Neural cell (in vitro differentiated cells): ENCODE results near the gene ESR2. TPM values are rescaled to one million over a fixed set of nuclear protein-coding genes. Genes with fewer than 3 reads are reported as not detected.

Experiments
- H2AFZ ChIP-seq: fragments of 200-600, 300-800 bp; sonication (generic), shearing (Covaris generic); 2 replicates; pipeline ENCODE4 v1.6.0; 2014; ENCODE audit warnings: low read depth, mild to moderate bottlenecking, antibody characterized with exemption, low read length, moderate library complexity
- H3F3A ChIP-seq: fragments of 200-600 bp; shearing (Covaris generic); 2 replicates; pipeline ENCODE4 v1.6.1; 2016; ENCODE audit warnings: mild to moderate bottlenecking, moderate library complexity, mixed read lengths, antibody characterized with exemption, low read length; ENCODE audit not compliant: insufficient read depth, poor library complexity, severe bottlenecking
- H3K27ac ChIP-seq: fragments of 200-600, 300-800 bp; sonication (generic), shearing (Covaris generic); 2 replicates; pipeline ENCODE4 v1.5.1; 2014; ENCODE audit warnings: mild to moderate bottlenecking, low read length, moderate library complexity
- H3K27me3 ChIP-seq: fragments of 300-800, 200-600 bp; sonication (generic), shearing (Covaris generic); 2 replicates; pipeline ENCODE4 v1.6.0; 2014; ENCODE audit warnings: mild to moderate bottlenecking, low read depth, low read length, moderate library complexity; ENCODE audit not compliant: insufficient read depth
- H3K36me3 ChIP-seq: fragments of 300-800, 200-600 bp; sonication (generic), shearing (Covaris generic); 2 replicates; pipeline ENCODE4 v1.5.1; 2014; ENCODE audit warnings: mild to moderate bottlenecking, antibody characterized with exemption, low read length, moderate library complexity; ENCODE audit not compliant: insufficient read depth
- H3K4me2 ChIP-seq: fragments of 300-800, 200-600 bp; sonication (generic), shearing (Covaris generic); 2 replicates; pipeline ENCODE4 v1.6.0; 2014; ENCODE audit warnings: mild to moderate bottlenecking, low read length
- H3K4me3 ChIP-seq: fragments of 300-800, 200-600 bp; sonication (generic), shearing (Covaris generic); 2 replicates; pipeline ENCODE4 v1.5.1; 2014; ENCODE audit warnings: mild to moderate bottlenecking, low read length, moderate library complexity
- H3K79me2 ChIP-seq: fragments of 200-600 bp; shearing (Covaris generic); replicated peaks from 2 replicates; pipeline ENCODE4 v1.6.0; 2014; ENCODE audit warnings: mild to moderate bottlenecking, low read length, moderate library complexity; ENCODE audit not compliant: insufficient read depth
- H3K9ac ChIP-seq: fragments of 300-800, 200-600 bp; sonication (generic), shearing (Covaris generic); 2 replicates; pipeline ENCODE4 v1.6.1; 2016; ENCODE audit warnings: mild to moderate bottlenecking, low read length, mixed read lengths
- H3K9me2 ChIP-seq: fragments of 200-600 bp; shearing (Covaris generic); 2 replicates; pipeline ENCODE4 v1.6.1; 2016; ENCODE audit warnings: mild to moderate bottlenecking, low read length, mixed read lengths; ENCODE audit not compliant: insufficient read depth
- H3K9me3 ChIP-seq: fragments of 200-600, 300-800 bp; sonication (generic), shearing (Covaris generic); 2 replicates; pipeline ENCODE4 v1.6.1; 2016; ENCODE audit warnings: mild to moderate bottlenecking, mixed run types, low read length, moderate library complexity, mixed read lengths
- H4K20me1 ChIP-seq: fragments of 200-600 bp; shearing (Covaris generic); 2 replicates; pipeline ENCODE4 v1.6.1; 2016; ENCODE audit warnings: mild to moderate bottlenecking, mixed run types; ENCODE audit not compliant: insufficient read depth
- EP300 ChIP-seq: fragments of 450-650 bp; conservative IDR thresholded peaks from 2 replicates; pipeline ENCODE4 v1.6.1; 2014; ENCODE audit warnings: antibody characterized with exemption, mild to moderate bottlenecking, moderate library complexity; ENCODE audit not compliant: poor library complexity, severe bottlenecking
- EZH2 ChIP-seq: fragments of 200-600, 300-800 bp; shearing (Covaris generic), sonication (generic); IDR thresholded peaks from 2 replicates; pipeline ENCODE4 v1.6.1; 2014; ENCODE audit warnings: antibody characterized with exemption, low read length, borderline replicate concordance, mild to moderate bottlenecking; ENCODE audit not compliant: insufficient read depth, poor library complexity, severe bottlenecking
- MXI1 ChIP-seq: fragments of 450-650 bp; conservative IDR thresholded peaks from 2 replicates; pipeline ENCODE4 v1.6.1; 2014; ENCODE audit warnings: antibody characterized with exemption, mild to moderate bottlenecking; ENCODE audit not compliant: poor library complexity, severe bottlenecking
- POLR2AphosphoS5 ChIP-seq: IDR thresholded peaks from 2 replicates; pipeline ENCODE4 v1.6.1; 2012
- RAD21 ChIP-seq: fragments of 450-650 bp; conservative IDR thresholded peaks from 2 replicates; pipeline ENCODE4 v1.6.1; 2014; ENCODE audit warnings: antibody characterized with exemption, mild to moderate bottlenecking, moderate library complexity
- SMC3 ChIP-seq: fragments of 450-650 bp; conservative IDR thresholded peaks from 2 replicates; pipeline ENCODE4 v1.6.1; 2014; ENCODE audit warnings: antibody characterized with exemption, mild to moderate bottlenecking, moderate library complexity; ENCODE audit not compliant: poor library complexity
- TAF1 ChIP-seq: IDR thresholded peaks from 2 replicates; pipeline ENCODE4 v1.6.1; 2012; ENCODE audit warnings: low read depth
- polyA plus RNA-seq: library from polyadenylated mRNA; depleted of rRNA; stranded (reverse); fragments of >200 nt; gene quantifications from 2 replicates; pipeline ENCODE4 v1.2.3, GENCODE V29; 2014
- TF ChIP-seq, protein P1 (sequence below): fragments of 450-650 bp; IDR thresholded peaks from 2 replicates; pipeline ENCODE4 v1.5.1; 2014; ENCODE audit warnings: antibody characterized with exemption, mild to moderate bottlenecking, moderate library complexity; ENCODE audit not compliant: poor library complexity, severe bottlenecking
- TF ChIP-seq, protein P2 (sequence below): IDR thresholded peaks from 2 replicates; pipeline ENCODE4 v1.6.1; 2012; ENCODE audit warnings: borderline replicate concordance

ESR2 gene
- polyA plus RNA-seq, 1 donor from 2014 or later, result 0.35 TPM

DNA sequence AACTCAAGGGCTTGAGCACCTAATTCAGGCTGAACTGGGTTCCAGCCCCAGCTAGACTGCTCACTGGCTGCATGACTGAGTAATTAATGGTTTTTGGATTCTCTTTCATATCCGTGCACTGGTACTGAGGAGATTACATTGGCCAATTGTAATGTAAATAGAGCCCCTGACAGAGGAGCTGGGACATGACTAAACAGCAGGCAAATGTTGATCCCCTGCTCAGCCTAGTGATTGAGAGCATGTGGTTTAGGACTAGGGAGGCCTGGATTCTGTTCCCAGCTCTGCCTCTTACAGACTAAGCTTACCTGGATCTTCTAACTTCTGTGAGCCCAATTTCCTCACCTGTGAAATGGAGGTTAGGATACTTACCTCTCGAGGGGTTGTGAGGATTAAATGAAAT lies 204.3 kb downstream of the ESR2 start:
- no peaks in the 10 kb centered on the region for H4K20me1 ChIP-seq
- H3K4me2 ChIP-seq, result no peak overlapping the region
- no peak overlapping the region for H2AFZ ChIP-seq
- H3K27ac ChIP-seq, result no peak overlapping the region
- H3F3A ChIP-seq, result no peaks in the 10 kb centered on the region
- H3K79me2 ChIP-seq, result no peaks in the 10 kb centered on the region
- H3K27me3 ChIP-seq, result no peaks in the 10 kb centered on the region
- H3K36me3 ChIP-seq, result no peaks in the 10 kb centered on the region
- no peaks in the 10 kb centered on the region for H3K9me2 ChIP-seq
- no peaks in the 10 kb centered on the region for H3K9me3 ChIP-seq
- no peak overlapping the region for H3K4me3 ChIP-seq
- TF ChIP-seq POLR2AphosphoS5 (no peak), MXI1 (no peak), RAD21 (no peak), SMC3 (no peak), TAF1 (no peak), EP300 (no peak), EZH2 (no peak)
- TF ChIP-seq, protein P1, sequence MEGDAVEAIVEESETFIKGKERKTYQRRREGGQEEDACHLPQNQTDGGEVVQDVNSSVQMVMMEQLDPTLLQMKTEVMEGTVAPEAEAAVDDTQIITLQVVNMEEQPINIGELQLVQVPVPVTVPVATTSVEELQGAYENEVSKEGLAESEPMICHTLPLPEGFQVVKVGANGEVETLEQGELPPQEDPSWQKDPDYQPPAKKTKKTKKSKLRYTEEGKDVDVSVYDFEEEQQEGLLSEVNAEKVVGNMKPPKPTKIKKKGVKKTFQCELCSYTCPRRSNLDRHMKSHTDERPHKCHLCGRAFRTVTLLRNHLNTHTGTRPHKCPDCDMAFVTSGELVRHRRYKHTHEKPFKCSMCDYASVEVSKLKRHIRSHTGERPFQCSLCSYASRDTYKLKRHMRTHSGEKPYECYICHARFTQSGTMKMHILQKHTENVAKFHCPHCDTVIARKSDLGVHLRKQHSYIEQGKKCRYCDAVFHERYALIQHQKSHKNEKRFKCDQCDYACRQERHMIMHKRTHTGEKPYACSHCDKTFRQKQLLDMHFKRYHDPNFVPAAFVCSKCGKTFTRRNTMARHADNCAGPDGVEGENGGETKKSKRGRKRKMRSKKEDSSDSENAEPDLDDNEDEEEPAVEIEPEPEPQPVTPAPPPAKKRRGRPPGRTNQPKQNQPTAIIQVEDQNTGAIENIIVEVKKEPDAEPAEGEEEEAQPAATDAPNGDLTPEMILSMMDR, result no peak
- TF ChIP-seq, protein P2, sequence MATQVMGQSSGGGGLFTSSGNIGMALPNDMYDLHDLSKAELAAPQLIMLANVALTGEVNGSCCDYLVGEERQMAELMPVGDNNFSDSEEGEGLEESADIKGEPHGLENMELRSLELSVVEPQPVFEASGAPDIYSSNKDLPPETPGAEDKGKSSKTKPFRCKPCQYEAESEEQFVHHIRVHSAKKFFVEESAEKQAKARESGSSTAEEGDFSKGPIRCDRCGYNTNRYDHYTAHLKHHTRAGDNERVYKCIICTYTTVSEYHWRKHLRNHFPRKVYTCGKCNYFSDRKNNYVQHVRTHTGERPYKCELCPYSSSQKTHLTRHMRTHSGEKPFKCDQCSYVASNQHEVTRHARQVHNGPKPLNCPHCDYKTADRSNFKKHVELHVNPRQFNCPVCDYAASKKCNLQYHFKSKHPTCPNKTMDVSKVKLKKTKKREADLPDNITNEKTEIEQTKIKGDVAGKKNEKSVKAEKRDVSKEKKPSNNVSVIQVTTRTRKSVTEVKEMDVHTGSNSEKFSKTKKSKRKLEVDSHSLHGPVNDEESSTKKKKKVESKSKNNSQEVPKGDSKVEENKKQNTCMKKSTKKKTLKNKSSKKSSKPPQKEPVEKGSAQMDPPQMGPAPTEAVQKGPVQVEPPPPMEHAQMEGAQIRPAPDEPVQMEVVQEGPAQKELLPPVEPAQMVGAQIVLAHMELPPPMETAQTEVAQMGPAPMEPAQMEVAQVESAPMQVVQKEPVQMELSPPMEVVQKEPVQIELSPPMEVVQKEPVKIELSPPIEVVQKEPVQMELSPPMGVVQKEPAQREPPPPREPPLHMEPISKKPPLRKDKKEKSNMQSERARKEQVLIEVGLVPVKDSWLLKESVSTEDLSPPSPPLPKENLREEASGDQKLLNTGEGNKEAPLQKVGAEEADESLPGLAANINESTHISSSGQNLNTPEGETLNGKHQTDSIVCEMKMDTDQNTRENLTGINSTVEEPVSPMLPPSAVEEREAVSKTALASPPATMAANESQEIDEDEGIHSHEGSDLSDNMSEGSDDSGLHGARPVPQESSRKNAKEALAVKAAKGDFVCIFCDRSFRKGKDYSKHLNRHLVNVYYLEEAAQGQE, result no peak
- no peak overlapping the region for H3K9ac ChIP-seq

DNA sequence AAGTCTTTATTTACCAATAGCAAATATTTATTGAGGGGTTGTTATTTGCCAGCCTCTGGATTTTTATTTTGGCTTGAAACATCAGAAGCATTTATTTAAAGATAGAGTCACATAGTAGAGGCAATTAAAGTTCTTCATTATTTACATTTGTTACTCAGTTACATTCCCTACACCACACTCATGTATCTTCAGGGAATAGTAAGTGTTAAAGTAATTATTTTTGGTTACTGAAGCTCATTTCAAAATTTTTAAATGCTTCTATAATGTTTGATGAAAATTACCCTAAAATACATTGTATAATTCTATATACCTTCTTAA lies 205.6 kb downstream of the ESR2 start:
- H3K4me2 ChIP-seq, result no peak overlapping the region
- no peaks in the 10 kb centered on the region for H3K79me2 ChIP-seq
- H3K9ac ChIP-seq, result no peak overlapping the region
- H3K9me2 ChIP-seq, result no peaks in the 10 kb centered on the region
- no peak overlapping the region for H2AFZ ChIP-seq
- H3K36me3 ChIP-seq, result no peaks in the 10 kb centered on the region
- H3K9me3 ChIP-seq, result no peaks in the 10 kb centered on the region
- H4K20me1 ChIP-seq, result no peaks in the 10 kb centered on the region
- TF ChIP-seq EZH2 (no peak), MXI1 (no peak)
- no peak overlapping the region for H3K4me3 ChIP-seq
- no peaks in the 10 kb centered on the region for H3K27me3 ChIP-seq
- H3K27ac ChIP-seq, result no peak overlapping the region
- no peaks in the 10 kb centered on the region for H3F3A ChIP-seq

DNA sequence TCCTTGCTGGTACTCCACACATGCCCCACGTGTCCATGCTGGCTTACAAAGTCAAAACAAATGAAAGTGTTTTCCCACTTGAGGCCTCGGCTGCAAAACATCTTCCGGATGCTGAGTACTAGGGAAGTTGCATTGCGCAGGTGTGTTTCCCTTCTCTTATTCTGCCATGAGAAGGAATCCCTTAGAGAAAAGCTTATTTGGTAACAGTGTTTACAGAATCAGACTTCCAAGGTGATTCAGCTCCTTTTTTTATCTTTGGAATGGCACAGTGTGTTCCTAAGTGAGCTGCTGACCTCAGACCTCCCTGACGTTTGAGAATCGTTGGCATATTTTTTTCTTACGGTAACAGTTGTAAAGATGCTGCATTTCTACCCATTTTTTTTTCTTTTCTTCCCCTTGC lies 211.3 kb downstream of the ESR2 start:
- H3K27ac ChIP-seq, result no peak overlapping the region
- H3K4me2 ChIP-seq, result no peak overlapping the region
- no peak overlapping the region for H2AFZ ChIP-seq
- no peaks in the 10 kb centered on the region for H3K36me3 ChIP-seq
- no peak overlapping the region for H3K9ac ChIP-seq
- H4K20me1 ChIP-seq, result no peaks in the 10 kb centered on the region
- no peaks in the 10 kb centered on the region for H3F3A ChIP-seq
- no peak for TF ChIP-seq EP300
- no peaks in the 10 kb centered on the region for H3K79me2 ChIP-seq
- H3K9me3 ChIP-seq, result no peaks in the 10 kb centered on the region
- no peaks in the 10 kb centered on the region for H3K9me2 ChIP-seq
- no peak overlapping the region for H3K4me3 ChIP-seq
- no peaks in the 10 kb centered on the region for H3K27me3 ChIP-seq
